HepG2 (cell line): ENCODE results near the gene DSCAML1. TPM values are rescaled to one million over a fixed set of nuclear protein-coding genes. Genes with fewer than 3 reads are reported as not detected.

Experiments used
- ATAC-seq: fragments of 200-7000 bp; cut with Tn5 transposase; 3 replicates; pipeline ENCODE4 v1.9.1; 2020; ENCODE audit warnings: mild to moderate bottlenecking, moderate library complexity
- BruUV-seq: library from RNA; stranded (reverse); fragments of 400-500 nt; replicated peaks from 2 replicates; lab custom pipeline; 2021; lab: Mats Ljungman, UMichigan
- CTCF ChIA-PET: fragments of 300-600 bp; formaldehyde crosslinking; extraction: SDS; loops from one replicate; lab custom pipeline; 2021; ENCODE audit warnings: low total read pairs, inconsistent platforms, low intra/inter-chr PET ratio; lab: Yijun Ruan, JAX
- POLR2A ChIA-PET: fragments of 350-600 bp; sonication (Branson Sonifier 250); formaldehyde crosslinking; loops from one replicate; lab custom pipeline; 2020; ENCODE audit warnings: antibody characterized with exemption, inconsistent platforms; lab: Yijun Ruan, JAX
- DNase-seq: peaks from one replicate; pipeline ENCODE4 v3.0.0-alpha.2; 2015; ENCODE audit warnings: low spot score
- FAIRE-seq: peaks from 3 replicates; lab custom pipeline; 2011; peaks lifted over from hg19 to GRCh38; lab: Jason Lieb, UNC
- H2AFZ ChIP-seq: one replicate; pipeline ENCODE4 v1.6.1; 2011; ENCODE audit warnings: low read length, inconsistent platforms
- H3K27ac ChIP-seq: fragments of 300-600 bp; 3 replicates; pipeline ENCODE4 v1.8.0; 2011; ENCODE audit warnings: mixed run types, mild to moderate bottlenecking, mixed read lengths, low read length, inconsistent platforms; ENCODE audit not compliant: insufficient read depth; ENCODE audit errors: extremely low read length
- H3K27me3 ChIP-seq, 2 experiments: fragments of 200-600 bp in 1 of 2; 2 replicates in 1 of 2; 3 replicates in 1 of 2; pipeline versions ENCODE4 v1.6.0 to v1.8.0; 2011; ENCODE audit warnings: low read length in 2 of 2, mild to moderate bottlenecking in 2 of 2, moderate library complexity in 2 of 2, inconsistent platforms in 1 of 2; ENCODE audit not compliant: insufficient read depth in 2 of 2, control insufficient read depth in 1 of 2
- H3K36me3 ChIP-seq, 2 experiments: fragments of 200-600 bp in 1 of 2; replicated peaks in 1 of 2; 2 replicates in 1 of 2; 3 replicates in 1 of 2; pipeline versions ENCODE4 v1.5.1 to v1.8.0; 2011; ENCODE audit warnings: low read length in 2 of 2, inconsistent platforms in 1 of 2; ENCODE audit not compliant: insufficient read depth in 2 of 2, control insufficient read depth in 1 of 2
- H3K4me1 ChIP-seq: 2 replicates; pipeline ENCODE4 v1.5.1; 2012; ENCODE audit warnings: low read length, inconsistent platforms; ENCODE audit not compliant: insufficient read depth
- H3K4me2 ChIP-seq: 2 replicates; pipeline ENCODE4 v1.6.0; 2011; ENCODE audit warnings: low read depth, low read length, inconsistent platforms
- H3K4me3 ChIP-seq, 3 experiments: fragments of 200-600 bp in 1 of 3; sonication (generic), shearing (Covaris generic) in 1 of 3; replicated peaks in 1 of 3; 2 replicates each; pipeline ENCODE4 v1.5.1; 2011 to 2016; ENCODE audit warnings: low read length in 3 of 3, inconsistent platforms in 2 of 3, low read depth in 2 of 3, mild to moderate bottlenecking in 2 of 3, control low read depth in 1 of 3, mixed read lengths in 1 of 3; ENCODE audit not compliant: insufficient read depth in 1 of 3
- H3K79me2 ChIP-seq: one replicate; pipeline ENCODE4 v1.6.1; 2011; ENCODE audit warnings: low read length, inconsistent platforms; ENCODE audit not compliant: insufficient read depth
- H3K9ac ChIP-seq: 2 replicates; pipeline ENCODE4 v1.6.0; 2011; ENCODE audit warnings: mild to moderate bottlenecking, low read depth, low read length, inconsistent platforms; ENCODE audit not compliant: insufficient read depth
- H3K9me3 ChIP-seq: 2 replicates; pipeline ENCODE4 v1.5.1; 2012; ENCODE audit warnings: mild to moderate bottlenecking, low read length
- H4K20me1 ChIP-seq: 2 replicates; pipeline ENCODE4 v1.6.0; 2011; ENCODE audit warnings: inconsistent platforms, mild to moderate bottlenecking, low read length, moderate library complexity; ENCODE audit not compliant: insufficient read depth
- BORCS8-MEF2B ChIP-seq: sonication (generic); formaldehyde crosslinking; IDR thresholded peaks from 2 replicates; pipeline ENCODE4 v1.8.0; 2022; ENCODE audit warnings: mild to moderate bottlenecking, missing genetic modification reagents
- ELF1 ChIP-seq: sonication (generic); formaldehyde crosslinking; IDR thresholded peaks from 2 replicates; pipeline ENCODE4 v1.4.0; 2020; ENCODE audit warnings: missing genetic modification reagents
- HIVEP1 ChIP-seq: sonication (generic); formaldehyde crosslinking; IDR thresholded peaks from 2 replicates; pipeline ENCODE4 v1.4.0; 2020; ENCODE audit warnings: mild to moderate bottlenecking, missing genetic modification reagents
- JUNB ChIP-seq: sonication (generic); formaldehyde crosslinking; IDR thresholded peaks from 2 replicates; pipeline ENCODE4 v1.8.0; 2022; ENCODE audit warnings: missing genetic modification reagents, mild to moderate bottlenecking, borderline replicate concordance
- KDM5B ChIP-seq: sonication (generic); formaldehyde crosslinking; IDR thresholded peaks from 2 replicates; pipeline ENCODE4 v1.4.0; 2020; ENCODE audit warnings: missing genetic modification reagents, mild to moderate bottlenecking, borderline replicate concordance
- PITX1 ChIP-seq: sonication (generic); formaldehyde crosslinking; IDR thresholded peaks from 2 replicates; pipeline ENCODE4 v1.5.1; 2020; ENCODE audit warnings: mild to moderate bottlenecking, missing genetic modification reagents
- PLRG1 ChIP-seq: fragments of 450-650 bp; conservative IDR thresholded peaks from 2 replicates; pipeline ENCODE4 v1.6.1; 2016
- RELA ChIP-seq: sonication (generic); formaldehyde crosslinking; IDR thresholded peaks from 2 replicates; pipeline ENCODE4 v1.4.0; 2020; ENCODE audit warnings: missing genetic modification reagents
- RFX5 ChIP-seq: IDR thresholded peaks from 2 replicates; pipeline ENCODE4 v1.6.1; 2011; ENCODE audit warnings: low read depth, low read length, improper control_type of control experiment
- SATB2 ChIP-seq: sonication (generic); formaldehyde crosslinking; IDR thresholded peaks from 2 replicates; pipeline ENCODE4 v1.5.0; 2020; ENCODE audit warnings: missing genetic modification reagents
- SMAD9 ChIP-seq: sonication (generic); formaldehyde crosslinking; IDR thresholded peaks from 2 replicates; pipeline ENCODE4 v1.5.1; 2020; ENCODE audit warnings: mild to moderate bottlenecking, missing genetic modification reagents
- SPEN ChIP-seq: sonication (generic); formaldehyde crosslinking; IDR thresholded peaks from 2 replicates; pipeline ENCODE4 v1.5.1; 2020; ENCODE audit warnings: low read depth, mild to moderate bottlenecking, missing genetic modification reagents
- SRF ChIP-seq: IDR thresholded peaks from 2 replicates; pipeline ENCODE4 v1.6.1; 2011; ENCODE audit warnings: mild to moderate bottlenecking, low read depth, low read length, moderate library complexity
- SRSF4 ChIP-seq: fragments of 200-400 bp; formaldehyde crosslinking; IDR thresholded peaks from one replicate; pipeline ENCODE4 v1.6.1; 2018; ENCODE audit warnings: mild to moderate bottlenecking, low read depth, low read length, moderate library complexity; ENCODE audit not compliant: poor library complexity, severe bottlenecking
- ZNF367 ChIP-seq: sonication (generic); formaldehyde crosslinking; IDR thresholded peaks from 2 replicates; pipeline ENCODE4 v1.4.0; 2020; ENCODE audit warnings: missing genetic modification reagents, borderline replicate concordance
- ZNF496 ChIP-seq: sonication (generic); formaldehyde crosslinking; IDR thresholded peaks from 2 replicates; pipeline ENCODE4 v1.8.1; 2023; ENCODE audit warnings: mild to moderate bottlenecking, moderate library complexity, missing genetic modification reagents; ENCODE audit not compliant: insufficient replicate concordance
- WGBS: methylation state at CpG from one replicate; pipeline ENCODE4 v1.1.6; 2017; ENCODE audit warnings: low lambda C conversion rate; 5-methylcytosine and 5-hydroxymethylcytosine counted together
- in situ Hi-C: cut with HindIII; loops from 2 replicates; pipeline ENCODE4 v1.10.0; 2017; ENCODE audit warnings: low pct_unique_long_range_greater_than_20kb; ENCODE audit not compliant: extremely low pct_ligation_motif_present
- intact Hi-C: fragments of 100-400 bp; cut with micrococcal nuclease; formaldehyde crosslinking; loops from one replicate; pipeline ENCODE4 v1.10.0; 2022; ENCODE audit not compliant: unreplicated experiment
- polyA plus RNA-seq, 8 experiments: library from polyadenylated mRNA; depleted of rRNA in 3 of 8; stranded (reverse) in 7 of 8; unstranded in 1 of 8; fragments of >200 nt; fragmentation: Illumina TruSeq in 4 of 8; extraction: Trizol in 4 of 8; gene quantifications; 2 replicates each; pipeline versions ENCODE4 v1.2.1 to v1.2.3, GENCODE V29; 2011 to 2016; ENCODE audit warnings: low read depth in 4 of 8, missing spikeins in 1 of 8, mixed read lengths in 1 of 8; ENCODE audit not compliant: insufficient read depth in 1 of 8
- total RNA-seq, 5 experiments: library from RNA; depleted of rRNA; stranded (reverse); fragments of >200 nt; fragmentation: Illumina TruSeq; extraction: Trizol; gene quantifications; 2 replicates each; pipeline ENCODE4 v1.2.3, GENCODE V29; 2016; ENCODE audit warnings: low read depth in 1 of 5
- TF ChIP-seq, protein P1 (sequence below): sonication (generic); formaldehyde crosslinking; IDR thresholded peaks from 2 replicates; pipeline ENCODE4 v1.4.0; 2020; ENCODE audit warnings: mild to moderate bottlenecking, missing genetic modification reagents
- TF ChIP-seq, protein P2 (sequence below): IDR thresholded peaks from 2 replicates; pipeline ENCODE4 v1.6.1; 2016; ENCODE audit warnings: mild to moderate bottlenecking
- TF ChIP-seq, protein P3 (sequence below): IDR thresholded peaks from 2 replicates; pipeline ENCODE4 v1.6.1; 2016

The DSCAML1 gene
- total and polyA plus RNA-seq, 2 of the 13 experiments (the other 11 are each of a cell fraction or from before 2014, with no cell fraction given), result 0.29 to 0.40 TPM

DNA sequence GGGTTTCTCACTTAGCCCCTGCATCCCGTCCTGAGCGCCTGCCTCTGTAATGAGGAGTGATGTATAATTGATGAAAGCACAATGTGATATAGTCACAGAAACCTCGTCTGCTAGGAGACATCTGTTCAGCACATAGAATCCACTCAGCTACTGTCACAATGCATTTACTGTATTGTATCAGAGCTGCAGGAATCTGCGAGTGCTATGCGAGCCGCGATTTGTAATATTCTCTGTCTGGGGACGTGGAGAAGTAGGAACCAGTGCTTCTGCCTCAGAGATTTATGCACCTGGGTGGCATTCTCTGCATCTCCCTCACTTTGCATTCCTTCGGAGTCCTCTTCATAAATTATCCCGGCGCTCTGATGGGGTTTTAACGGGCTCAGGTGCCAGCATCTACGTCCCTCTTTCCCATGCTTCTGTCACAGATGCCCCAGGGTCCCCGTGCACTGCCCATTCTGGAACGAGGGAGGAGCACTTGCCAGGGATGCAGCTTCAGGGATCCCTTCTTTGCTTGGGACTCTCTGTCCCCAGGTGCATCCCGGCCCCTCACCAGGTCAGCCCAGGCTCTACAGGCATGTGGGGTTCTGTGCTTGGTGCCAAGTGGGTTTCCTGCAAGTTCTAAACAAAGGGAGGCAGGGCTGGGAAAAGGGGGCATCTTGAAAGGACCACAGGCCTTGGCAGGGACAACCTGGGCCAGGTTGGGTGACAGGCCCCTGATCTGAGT is 205.5 kb downstream of the DSCAML1 start:
- DNase-seq (no peak), ATAC-seq (no peak), FAIRE-seq (no peak)
- in situ Hi-C loops, result no loop called here
- Histone ChIP-seq H3K27me3 (peaks cover 4 to 9% of the 10 kb centered on the region in 2 experiments; a peak in 3 of 5 replicates), H3K9ac (no peak overlapping the region), H3K36me3 (no peaks in the 10 kb centered on the region), H3K4me3 (no peak overlapping the region), H3K4me2 (no peak overlapping the region), H3K4me1 (no peaks in the 10 kb centered on the region), H2AFZ (no peak overlapping the region), H3K79me2 (no peaks in the 10 kb centered on the region), H3K27ac (no peak overlapping the region), H3K9me3 (no peaks in the 10 kb centered on the region), H4K20me1 (no peaks in the 10 kb centered on the region)
- TF ChIP-seq SMAD9 (CRISPR knock-in tag) (no peak), PLRG1 (no peak), BORCS8-MEF2B (CRISPR knock-in tag) (no peak), RFX5 (no peak), SRSF4 (no peak), SPEN (CRISPR knock-in tag) (no peak), SRF (no peak), RELA (CRISPR knock-in tag) (no peak), KDM5B (no peak), ZNF367 (CRISPR knock-in tag) (no peak), ZNF496 (no peak), JUNB (CRISPR knock-in tag) (no peak), SATB2 (CRISPR knock-in tag) (no peak), ELF1 (CRISPR knock-in tag) (no peak), PITX1 (CRISPR knock-in tag) (no peak), HIVEP1 (CRISPR knock-in tag) (no peak)
- TF ChIP-seq, protein P1, sequence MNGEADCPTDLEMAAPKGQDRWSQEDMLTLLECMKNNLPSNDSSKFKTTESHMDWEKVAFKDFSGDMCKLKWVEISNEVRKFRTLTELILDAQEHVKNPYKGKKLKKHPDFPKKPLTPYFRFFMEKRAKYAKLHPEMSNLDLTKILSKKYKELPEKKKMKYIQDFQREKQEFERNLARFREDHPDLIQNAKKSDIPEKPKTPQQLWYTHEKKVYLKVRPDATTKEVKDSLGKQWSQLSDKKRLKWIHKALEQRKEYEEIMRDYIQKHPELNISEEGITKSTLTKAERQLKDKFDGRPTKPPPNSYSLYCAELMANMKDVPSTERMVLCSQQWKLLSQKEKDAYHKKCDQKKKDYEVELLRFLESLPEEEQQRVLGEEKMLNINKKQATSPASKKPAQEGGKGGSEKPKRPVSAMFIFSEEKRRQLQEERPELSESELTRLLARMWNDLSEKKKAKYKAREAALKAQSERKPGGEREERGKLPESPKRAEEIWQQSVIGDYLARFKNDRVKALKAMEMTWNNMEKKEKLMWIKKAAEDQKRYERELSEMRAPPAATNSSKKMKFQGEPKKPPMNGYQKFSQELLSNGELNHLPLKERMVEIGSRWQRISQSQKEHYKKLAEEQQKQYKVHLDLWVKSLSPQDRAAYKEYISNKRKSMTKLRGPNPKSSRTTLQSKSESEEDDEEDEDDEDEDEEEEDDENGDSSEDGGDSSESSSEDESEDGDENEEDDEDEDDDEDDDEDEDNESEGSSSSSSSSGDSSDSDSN (CRISPR knock-in tag), result no peak
- TF ChIP-seq, protein P2, sequence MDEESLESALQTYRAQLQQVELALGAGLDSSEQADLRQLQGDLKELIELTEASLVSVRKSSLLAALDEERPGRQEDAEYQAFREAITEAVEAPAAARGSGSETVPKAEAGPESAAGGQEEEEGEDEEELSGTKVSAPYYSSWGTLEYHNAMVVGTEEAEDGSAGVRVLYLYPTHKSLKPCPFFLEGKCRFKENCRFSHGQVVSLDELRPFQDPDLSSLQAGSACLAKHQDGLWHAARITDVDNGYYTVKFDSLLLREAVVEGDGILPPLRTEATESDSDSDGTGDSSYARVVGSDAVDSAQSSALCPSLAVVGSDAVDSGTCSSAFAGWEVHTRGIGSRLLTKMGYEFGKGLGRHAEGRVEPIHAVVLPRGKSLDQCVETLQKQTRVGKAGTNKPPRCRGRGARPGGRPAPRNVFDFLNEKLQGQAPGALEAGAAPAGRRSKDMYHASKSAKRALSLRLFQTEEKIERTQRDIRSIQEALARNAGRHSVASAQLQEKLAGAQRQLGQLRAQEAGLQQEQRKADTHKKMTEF (CRISPR knock-in tag), result no peak
- TF ChIP-seq, protein P3, sequence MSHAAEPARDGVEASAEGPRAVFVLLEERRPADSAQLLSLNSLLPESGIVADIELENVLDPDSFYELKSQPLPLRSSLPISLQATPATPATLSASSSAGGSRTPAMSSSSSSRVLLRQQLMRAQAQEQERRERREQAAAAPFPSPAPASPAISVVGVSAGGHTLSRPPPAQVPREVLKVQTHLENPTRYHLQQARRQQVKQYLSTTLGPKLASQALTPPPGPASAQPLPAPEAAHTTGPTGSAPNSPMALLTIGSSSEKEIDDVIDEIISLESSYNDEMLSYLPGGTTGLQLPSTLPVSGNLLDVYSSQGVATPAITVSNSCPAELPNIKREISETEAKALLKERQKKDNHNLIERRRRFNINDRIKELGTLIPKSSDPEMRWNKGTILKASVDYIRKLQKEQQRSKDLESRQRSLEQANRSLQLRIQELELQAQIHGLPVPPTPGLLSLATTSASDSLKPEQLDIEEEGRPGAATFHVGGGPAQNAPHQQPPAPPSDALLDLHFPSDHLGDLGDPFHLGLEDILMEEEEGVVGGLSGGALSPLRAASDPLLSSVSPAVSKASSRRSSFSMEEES, result no peak
- intact Hi-C loops, result no loop called here
- CTCF ChIA-PET, result no interaction called here
- 29% methylated on average over 15 of the region's 16 CpGs for whole genome bisulfite sequencing
- POLR2A ChIA-PET, result no interaction called here
- no TSS peak for BruUV-seq
